Fibroblast of pulmonary artery (primary cell): ENCODE data around the gene MMP11.
A peak's percentile ranks its signal among the peaks of the same experiment; 100 is the strongest.

ENCODE experiments used
- DNase-seq: peaks from one replicate; pipeline ENCODE4 v3.0.0-alpha.2; 2010; ENCODE audit warnings: low read depth
- H3K4me3 ChIP-seq: replicated peaks from 2 replicates; pipeline ENCODE4 v1.5.1; 2011; ENCODE audit warnings: low read depth, mild to moderate bottlenecking, control low read depth, low read length, moderate library complexity
- TF ChIP-seq, protein P1 (sequence below): IDR thresholded peaks from 2 replicates; pipeline ENCODE4 v1.5.1; 2011; ENCODE audit warnings: mild to moderate bottlenecking, control low read depth, low read length, inconsistent platforms; ENCODE audit errors: missing control alignments

The MMP11 gene

DNA sequence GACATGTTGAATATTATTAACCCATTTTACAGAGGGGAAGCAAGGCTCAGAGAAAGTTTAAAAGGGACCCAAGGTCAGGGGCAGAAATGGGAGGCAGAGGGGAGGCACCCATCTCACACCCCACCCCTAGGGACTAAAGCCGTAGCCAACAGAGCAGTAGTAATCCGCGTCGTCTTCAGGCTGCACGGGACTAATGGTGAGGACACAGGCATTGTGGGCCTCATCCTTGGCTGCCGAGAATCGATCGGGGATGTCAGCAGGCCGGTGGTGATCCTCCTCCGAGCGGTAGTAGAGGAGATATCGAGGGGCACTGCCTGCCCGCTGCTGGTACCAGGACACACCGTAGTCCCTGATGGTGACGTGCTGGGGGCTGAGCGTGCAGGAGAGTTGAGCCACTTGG is 19.9 kb upstream of the MMP11 start:
- H3K4me3 ChIP-seq: no peak overlapping the region
- no peak for DNase-seq
- TF ChIP-seq, protein P1, sequence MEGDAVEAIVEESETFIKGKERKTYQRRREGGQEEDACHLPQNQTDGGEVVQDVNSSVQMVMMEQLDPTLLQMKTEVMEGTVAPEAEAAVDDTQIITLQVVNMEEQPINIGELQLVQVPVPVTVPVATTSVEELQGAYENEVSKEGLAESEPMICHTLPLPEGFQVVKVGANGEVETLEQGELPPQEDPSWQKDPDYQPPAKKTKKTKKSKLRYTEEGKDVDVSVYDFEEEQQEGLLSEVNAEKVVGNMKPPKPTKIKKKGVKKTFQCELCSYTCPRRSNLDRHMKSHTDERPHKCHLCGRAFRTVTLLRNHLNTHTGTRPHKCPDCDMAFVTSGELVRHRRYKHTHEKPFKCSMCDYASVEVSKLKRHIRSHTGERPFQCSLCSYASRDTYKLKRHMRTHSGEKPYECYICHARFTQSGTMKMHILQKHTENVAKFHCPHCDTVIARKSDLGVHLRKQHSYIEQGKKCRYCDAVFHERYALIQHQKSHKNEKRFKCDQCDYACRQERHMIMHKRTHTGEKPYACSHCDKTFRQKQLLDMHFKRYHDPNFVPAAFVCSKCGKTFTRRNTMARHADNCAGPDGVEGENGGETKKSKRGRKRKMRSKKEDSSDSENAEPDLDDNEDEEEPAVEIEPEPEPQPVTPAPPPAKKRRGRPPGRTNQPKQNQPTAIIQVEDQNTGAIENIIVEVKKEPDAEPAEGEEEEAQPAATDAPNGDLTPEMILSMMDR: no peak

DNA sequence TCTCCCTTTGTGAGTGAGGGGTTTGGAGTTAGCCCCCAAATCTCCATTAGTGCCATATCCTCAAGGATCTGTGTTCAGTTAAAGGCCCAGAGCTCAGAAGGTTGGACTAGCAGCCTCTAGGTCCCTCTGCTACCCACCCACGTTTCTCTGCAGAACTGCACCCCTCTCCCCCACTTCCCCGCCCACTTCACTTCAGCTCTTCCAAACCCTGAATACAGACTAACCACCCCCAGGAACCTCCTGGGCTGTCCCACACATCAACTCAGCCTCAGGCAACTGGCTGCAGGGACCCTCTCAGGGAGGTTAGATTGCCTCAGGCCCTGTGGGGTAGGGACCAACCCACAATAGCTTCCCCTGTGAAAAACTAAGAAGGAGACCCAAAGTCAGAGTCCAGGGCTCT is 19.3 kb upstream of the MMP11 start:
- DNase-seq: no peak

DNA sequence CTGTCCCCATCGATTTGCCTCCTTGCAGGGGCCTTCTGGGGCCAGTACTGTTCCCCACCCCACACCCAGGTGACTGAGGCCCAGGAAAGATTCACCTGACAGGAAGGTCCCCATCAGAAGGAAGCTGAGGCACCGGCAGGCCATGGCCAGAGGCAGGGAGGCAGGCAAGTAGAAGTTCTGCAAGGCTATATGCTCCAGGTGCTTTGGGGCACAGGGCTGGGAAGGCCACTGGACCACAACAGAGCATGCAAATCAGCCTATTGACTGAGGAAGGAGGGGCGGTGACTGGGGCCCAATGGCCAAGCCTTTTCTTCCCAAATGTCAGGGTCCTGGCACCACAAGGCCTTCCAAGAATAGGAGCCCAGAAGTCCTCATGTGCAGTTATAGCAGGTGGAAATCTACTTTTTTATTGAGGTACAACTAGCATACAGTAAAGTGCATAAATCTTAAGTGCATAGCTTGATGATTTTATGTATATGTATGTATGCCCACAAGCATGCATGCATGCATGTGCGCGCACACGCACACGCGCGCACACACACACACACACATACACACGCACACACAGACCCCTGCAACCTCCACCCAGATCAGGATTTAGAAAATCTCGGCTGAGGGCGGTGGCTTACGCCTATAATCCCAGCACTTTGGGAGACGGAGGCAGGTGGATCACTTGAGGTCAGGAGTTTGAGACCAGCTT is 18.3 kb upstream of the MMP11 start, which contains the start of gene VPREB3:
VPREB3 (minus strand) TSS at position 206 of the 700 bp plus-strand sequence; CDS start at position 144, 62 bp downstream.
- DNase-seq: no peak
- no peak within 1 kb of the TSS for H3K4me3 ChIP-seq
- TF ChIP-seq, protein P1: no peak

More for the DNA sequence above, 19.3 kb upstream of the MMP11 start:
- H3K4me3 ChIP-seq: no peak overlapping the region
- TF ChIP-seq, protein P1: no peak

DNA sequence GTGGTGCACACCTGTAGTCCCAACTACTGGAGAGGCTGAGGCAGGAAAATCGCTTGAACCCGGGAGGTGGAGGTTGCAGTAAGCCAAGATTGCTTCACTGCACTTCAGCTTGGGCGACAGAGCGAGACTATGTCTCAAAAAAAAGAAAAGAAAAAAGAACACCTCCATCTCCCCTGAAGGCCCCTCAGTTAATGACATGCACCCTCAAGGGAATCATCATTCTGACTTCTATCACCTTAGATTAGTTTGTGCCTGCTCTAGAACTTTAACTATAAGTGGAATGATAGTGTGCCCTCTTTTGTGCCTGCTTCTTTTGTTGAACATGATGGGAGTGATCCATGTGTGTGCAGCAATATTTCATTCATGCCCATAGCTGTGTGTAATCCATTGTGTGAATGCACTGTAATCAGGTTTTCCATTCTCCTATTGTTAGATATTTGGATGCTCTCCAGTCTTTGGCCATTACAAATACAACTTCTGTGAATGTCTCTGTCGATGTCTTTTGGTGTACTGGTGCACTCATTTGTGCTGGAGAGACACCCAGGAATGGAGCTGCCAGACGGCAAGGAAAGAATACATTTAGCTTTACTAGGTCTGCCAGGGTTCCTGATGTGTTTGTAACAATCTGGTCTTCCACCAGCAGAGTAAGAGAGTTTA is 17.5 kb upstream of the MMP11 start:
- TF ChIP-seq, protein P1: no peak
- DNase-seq: peak; percentile 79
- H3K4me3 ChIP-seq: no peak overlapping the region

DNA sequence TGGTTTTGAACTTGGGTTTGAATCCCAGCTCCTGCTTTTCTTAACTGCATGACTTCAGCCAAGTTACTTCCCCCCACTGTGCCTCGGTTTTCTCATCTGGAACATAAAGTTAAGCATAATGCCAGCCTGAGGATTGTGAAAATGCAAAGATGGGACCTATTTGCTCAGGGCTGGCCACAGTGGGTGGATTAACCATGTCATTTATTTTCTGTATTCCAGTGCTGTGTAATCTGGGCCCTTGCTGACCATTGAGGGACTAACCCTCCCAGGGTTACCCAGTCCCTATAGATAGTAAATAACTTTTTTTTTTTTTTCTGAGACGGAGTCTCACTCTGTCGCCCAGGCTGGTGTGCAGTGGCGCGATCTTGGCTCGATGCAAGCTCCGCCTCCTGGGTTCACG is 16.9 kb upstream of the MMP11 start:
- DNase-seq: no peak
- TF ChIP-seq, protein P1: no peak
- H3K4me3 ChIP-seq: no peak overlapping the region

DNA sequence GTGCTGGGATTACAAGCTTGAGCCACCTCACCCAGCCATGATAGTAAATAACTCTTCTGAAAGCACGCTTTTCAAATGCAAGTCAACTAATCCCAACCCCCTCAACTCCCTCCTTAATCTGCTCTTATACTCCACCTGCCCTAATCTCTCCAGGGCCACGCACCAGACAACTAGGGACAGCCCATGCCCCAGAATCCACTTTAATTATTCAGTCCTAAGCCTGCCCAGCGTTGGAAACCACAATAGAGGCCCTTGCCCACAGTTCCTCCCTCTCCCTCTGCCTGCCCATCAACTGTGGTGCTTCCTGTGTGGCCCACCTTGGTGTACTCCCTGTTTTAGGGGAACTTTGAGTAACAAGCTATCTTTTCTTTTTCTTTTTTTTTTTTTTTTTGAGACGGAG is 15.8 kb upstream of the MMP11 start:
- TF ChIP-seq, protein P1: no peak
- DNase-seq: no peak

More for the DNA sequence above, 15.8 kb upstream of the MMP11 start:
- no peak overlapping the region for H3K4me3 ChIP-seq
